Chondrocyte (in vitro differentiated cells): ENCODE data around the gene CLASP1. TPM values are rescaled to one million over a fixed set of nuclear protein-coding genes. Genes with fewer than 3 reads are reported as not detected.
"Not testable (repeated sequence)": the region's sequence is repeated elsewhere in the genome, so short reads cannot be mapped to it uniquely, and the experiment has no call there.

Experiments used
- DNase-seq: peaks from one replicate; pipeline ENCODE4 v3.0.0; 2021; ENCODE audit warnings: mixed read lengths, low spot score
- H3K27ac Mint-ChIP-seq: one replicate; pipeline ENCODE4 v1.8.0; 2021; ENCODE audit warnings: mild to moderate bottlenecking, moderate library complexity, mixed read lengths; ENCODE audit not compliant: unreplicated experiment
- H3K27me3 Mint-ChIP-seq: 2 replicates; pipeline ENCODE4 v1.8.0; 2021; ENCODE audit warnings: low read depth, mixed read lengths
- H3K36me3 Mint-ChIP-seq: 2 replicates; pipeline ENCODE4 v1.8.0; 2021; ENCODE audit warnings: low read depth, mixed read lengths
- H3K4me1 Mint-ChIP-seq: 2 replicates; pipeline ENCODE4 v1.8.0; 2021; ENCODE audit warnings: low read depth, mild to moderate bottlenecking, mixed read lengths
- H3K4me3 Mint-ChIP-seq: one replicate; pipeline ENCODE4 v1.8.0; 2021; ENCODE audit warnings: mild to moderate bottlenecking, moderate library complexity, mixed read lengths; ENCODE audit not compliant: unreplicated experiment
- H3K9me3 Mint-ChIP-seq: 2 replicates; pipeline ENCODE4 v1.8.0; 2021; ENCODE audit warnings: low read depth, mixed read lengths
- total RNA-seq: library from RNA; stranded (reverse); gene quantifications from 3 replicates; pipeline ENCODE4 v1.2.1, GENCODE V29; 2021
- TF ChIP-seq, protein P1 (sequence below): fragments of 200-600 bp; sonication (generic); IDR thresholded peaks from 2 replicates; pipeline ENCODE4 v1.5.0; 2021; ENCODE audit warnings: antibody characterized with exemption, mild to moderate bottlenecking, moderate library complexity

CLASP1 gene
- total RNA-seq, 1 donor from 2014 or later = 56.0 TPM

DNA sequence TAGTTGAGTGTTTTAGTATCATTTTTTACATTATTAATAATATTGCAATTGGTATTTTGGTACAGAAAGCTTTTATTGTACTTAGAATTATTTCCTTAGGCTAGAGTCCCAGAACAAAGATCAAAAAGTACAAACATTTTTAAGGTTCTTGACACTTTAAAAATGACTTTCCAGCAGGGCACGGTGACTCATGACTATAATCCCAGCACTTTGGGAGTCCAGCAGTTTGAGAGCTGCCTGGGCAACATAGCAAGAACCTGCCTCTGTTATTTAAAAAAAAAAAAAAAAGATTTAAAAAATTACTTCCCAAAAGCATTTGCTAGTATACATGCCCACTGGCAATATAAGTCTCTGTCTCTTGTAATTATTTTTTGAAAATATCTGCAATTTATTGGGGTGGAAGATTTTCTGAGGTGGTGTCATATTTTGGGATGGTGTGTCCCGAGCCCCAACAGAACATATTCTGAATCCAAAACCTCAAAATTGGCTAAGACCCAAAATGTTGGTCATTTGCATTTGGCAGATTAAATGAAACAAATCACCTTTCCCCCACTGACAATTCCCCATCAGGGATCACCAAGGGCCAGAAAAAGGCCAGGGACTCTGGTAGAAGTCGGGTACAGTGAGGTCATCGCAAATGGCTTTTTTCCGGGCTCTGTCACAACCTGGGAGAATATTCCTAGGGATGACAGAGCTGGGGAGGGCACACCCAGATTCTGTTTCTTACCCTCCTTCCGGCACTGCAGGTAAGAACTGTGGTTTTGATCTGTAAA, 45.3 kb upstream of the CLASP1 start:
- no peaks in the 10 kb centered on the region for H3K9me3 Mint-ChIP-seq
- peak; percentile 34 for DNase-seq
- no peaks in the 10 kb centered on the region for H3K27me3 Mint-ChIP-seq
- TF ChIP-seq, protein P1, sequence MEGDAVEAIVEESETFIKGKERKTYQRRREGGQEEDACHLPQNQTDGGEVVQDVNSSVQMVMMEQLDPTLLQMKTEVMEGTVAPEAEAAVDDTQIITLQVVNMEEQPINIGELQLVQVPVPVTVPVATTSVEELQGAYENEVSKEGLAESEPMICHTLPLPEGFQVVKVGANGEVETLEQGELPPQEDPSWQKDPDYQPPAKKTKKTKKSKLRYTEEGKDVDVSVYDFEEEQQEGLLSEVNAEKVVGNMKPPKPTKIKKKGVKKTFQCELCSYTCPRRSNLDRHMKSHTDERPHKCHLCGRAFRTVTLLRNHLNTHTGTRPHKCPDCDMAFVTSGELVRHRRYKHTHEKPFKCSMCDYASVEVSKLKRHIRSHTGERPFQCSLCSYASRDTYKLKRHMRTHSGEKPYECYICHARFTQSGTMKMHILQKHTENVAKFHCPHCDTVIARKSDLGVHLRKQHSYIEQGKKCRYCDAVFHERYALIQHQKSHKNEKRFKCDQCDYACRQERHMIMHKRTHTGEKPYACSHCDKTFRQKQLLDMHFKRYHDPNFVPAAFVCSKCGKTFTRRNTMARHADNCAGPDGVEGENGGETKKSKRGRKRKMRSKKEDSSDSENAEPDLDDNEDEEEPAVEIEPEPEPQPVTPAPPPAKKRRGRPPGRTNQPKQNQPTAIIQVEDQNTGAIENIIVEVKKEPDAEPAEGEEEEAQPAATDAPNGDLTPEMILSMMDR = no peak
- H3K36me3 Mint-ChIP-seq = no peaks in the 10 kb centered on the region
- peaks cover 32% of the 10 kb centered on the region for H3K4me1 Mint-ChIP-seq
- H3K27ac Mint-ChIP-seq = peak overlapping the region; percentile 59
- no peak overlapping the region for H3K4me3 Mint-ChIP-seq

GRCh38 chr2:121690572-121690971, 41.3 kb upstream of the CLASP1 start:
- H3K27ac Mint-ChIP-seq, DNase-seq, H3K9me3 Mint-ChIP-seq, H3K4me3 Mint-ChIP-seq, H3K27me3 Mint-ChIP-seq, H3K36me3 Mint-ChIP-seq: not testable (repeated sequence)
- H3K4me1 Mint-ChIP-seq = peaks cover 13% of the 10 kb centered on the region

DNA sequence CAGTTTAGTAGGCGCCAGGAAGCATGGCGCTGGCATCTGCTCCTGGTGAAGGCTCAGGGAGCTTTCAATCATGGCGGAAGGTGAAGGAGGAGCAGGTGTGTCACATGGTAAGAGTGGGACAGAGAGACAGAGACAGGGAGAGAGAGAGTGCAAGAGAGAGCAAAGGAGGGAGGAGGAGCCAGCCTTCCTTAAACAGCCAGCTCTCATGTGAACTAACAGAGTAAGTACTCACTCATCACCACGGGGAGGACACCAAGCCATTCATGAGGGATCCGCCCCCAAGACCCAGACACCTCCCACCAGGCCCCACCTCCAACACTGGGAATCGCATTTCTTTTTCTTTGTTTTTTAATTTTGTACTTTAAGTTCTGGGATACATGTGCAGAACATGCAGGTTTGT, 40.8 kb upstream of the CLASP1 start:
- Mint-ChIP-seq H3K4me3 (no peak overlapping the region), H3K27ac (no peak overlapping the region), H3K9me3 (no peaks in the 10 kb centered on the region), H3K4me1 (peaks cover 15% of the 10 kb centered on the region), H3K36me3 (no peaks in the 10 kb centered on the region), H3K27me3 (no peaks in the 10 kb centered on the region)
- DNase-seq = no peak
- TF ChIP-seq, protein P1 = no peak

DNA sequence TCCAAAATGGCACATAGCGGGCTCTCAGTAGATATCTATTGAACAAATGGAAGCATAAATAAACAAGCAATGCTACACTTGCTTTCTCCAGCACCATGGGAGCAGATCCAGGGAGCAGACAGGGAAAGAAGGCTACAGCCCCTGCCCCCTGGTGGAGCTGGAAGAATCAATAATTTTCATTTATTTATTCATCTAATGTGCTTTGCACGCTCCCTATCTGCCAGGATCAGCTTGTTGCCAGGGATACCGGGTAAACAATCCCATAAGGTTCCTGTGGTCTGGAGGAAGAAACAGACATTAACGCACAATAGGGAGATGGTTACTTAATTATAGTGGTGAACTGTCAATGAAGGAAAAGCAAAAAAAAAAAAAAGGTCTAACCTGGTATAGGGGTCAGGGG, 40.1 kb upstream of the CLASP1 start:
- Mint-ChIP-seq H3K36me3 (no peaks in the 10 kb centered on the region), H3K9me3 (peaks cover under 1% of the 10 kb centered on the region), H3K27me3 (no peaks in the 10 kb centered on the region), H3K4me1 (peaks cover 9% of the 10 kb centered on the region), H3K4me3 (no peak overlapping the region), H3K27ac (no peak overlapping the region)
- TF ChIP-seq, protein P1 = peak; percentile 63
- DNase-seq = no peak

DNA sequence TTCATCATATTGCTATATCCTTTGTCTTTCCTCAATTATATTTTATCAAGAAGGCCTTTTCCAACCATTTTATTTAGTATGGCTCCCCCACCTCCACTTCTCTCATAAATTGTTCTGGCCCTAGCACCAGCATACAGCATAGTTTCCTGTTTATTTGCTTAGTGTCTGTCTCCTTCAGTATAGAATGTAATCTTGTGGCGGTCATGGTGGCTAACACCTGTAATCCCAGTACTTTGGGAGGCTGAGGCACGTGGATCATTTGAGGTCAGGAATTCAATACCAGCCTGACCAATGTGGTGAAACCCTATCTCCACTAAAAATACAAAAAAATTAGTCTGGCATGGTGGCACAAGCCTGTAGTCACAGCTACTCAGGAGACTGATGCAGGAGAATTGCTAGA, 39.6 kb upstream of the CLASP1 start:
- no peak overlapping the region for H3K4me3 Mint-ChIP-seq
- H3K9me3 Mint-ChIP-seq = peaks cover 6% of the 10 kb centered on the region
- DNase-seq = no peak
- TF ChIP-seq, protein P1 = no peak
- H3K4me1 Mint-ChIP-seq = peaks cover 5% of the 10 kb centered on the region
- no peaks in the 10 kb centered on the region for H3K27me3 Mint-ChIP-seq
- peaks cover 4% of the 10 kb centered on the region for H3K36me3 Mint-ChIP-seq
- no peak overlapping the region for H3K27ac Mint-ChIP-seq

GRCh38 chr2:121686902-121687301, 37.6 kb upstream of the CLASP1 start:
- Mint-ChIP-seq H3K4me1 (peaks cover 9% of the 10 kb centered on the region), H3K27ac (no peak overlapping the region), H3K9me3 (peaks cover 16% of the 10 kb centered on the region), H3K36me3 (peaks cover 8% of the 10 kb centered on the region), H3K27me3 (no peaks in the 10 kb centered on the region), H3K4me3 (no peak overlapping the region)
- no peak for DNase-seq
- TF ChIP-seq, protein P1 = no peak
